ENCODE data around the gene MT1G.
A peak's percentile ranks its signal among the peaks of the same experiment; 100 is the strongest.

Gene MT1G

DNA sequence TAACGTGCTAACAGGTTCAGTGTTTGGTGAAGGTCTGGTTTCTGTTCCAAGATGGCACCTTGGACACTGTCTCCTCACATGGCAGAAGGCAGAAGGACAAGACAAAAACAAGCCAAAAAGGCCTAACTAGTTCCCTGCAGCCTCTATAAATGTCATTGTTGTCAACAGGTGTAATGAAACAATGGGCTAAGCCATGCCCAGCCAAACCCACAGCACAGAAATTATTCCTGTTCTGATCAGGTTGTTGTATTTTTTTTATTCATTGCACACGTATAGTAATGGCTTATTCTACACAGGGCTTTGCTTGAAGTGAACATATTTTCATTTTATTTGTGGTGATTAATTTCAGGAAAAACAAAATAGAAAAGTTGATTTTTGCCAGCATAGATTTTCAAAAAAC is 45.9 kb upstream of the MT1G start:
- Histone ChIP-seq H3K14ac (ENCODE audit: low read length) (no peak overlapping the region), H2BK120ac (ENCODE audit: low read depth, low read length) (no peak overlapping the region), H2BK12ac (ENCODE audit: low read length) (no peak overlapping the region), H3K9ac (ENCODE audit: low read depth, low read length, poor library complexity) (no peak overlapping the region), H3K23ac (ENCODE audit: low read depth, low read length, poor library complexity) (no peak overlapping the region), H3K4me3 (ENCODE audit: low read length in 2 of 2) (no peak overlapping the region), H3K36me3 (replicated peaks in 1 of 2; ENCODE audit: control insufficient read depth in 2 of 2, insufficient read depth in 2 of 2, low read length in 2 of 2) (no peaks in the 10 kb centered on the region), H3K9me3 (replicated peaks in 1 of 2; ENCODE audit: control insufficient read depth in 2 of 2, insufficient read depth in 1 of 2, low read depth in 1 of 2, low read length in 2 of 2) (no peaks in the 10 kb centered on the region), H3K4me2 (ENCODE audit: insufficient read depth, low read length, poor library complexity, severe bottlenecking) (no peak overlapping the region), H4K91ac (ENCODE audit: low read depth, low read length, poor library complexity) (no peak overlapping the region), H4K8ac (ENCODE audit: low read depth, low read length) (no peak overlapping the region), H3K27ac (replicated peaks; ENCODE audit: low read length) (no peak overlapping the region), H3K4ac (ENCODE audit: low read length) (no peak overlapping the region), H2BK15ac (ENCODE audit: low read length) (no peak overlapping the region), H2AK5ac (ENCODE audit: low read depth, low read length) (no peak overlapping the region), H2BK5ac (ENCODE audit: low read length) (no peak overlapping the region), H3K4me1 (ENCODE audit: control insufficient read depth in 2 of 2, insufficient read depth in 1 of 2, low read depth in 1 of 2, low read length in 2 of 2) (no peaks in the 10 kb centered on the region), H3K27me3 (ENCODE audit: control insufficient read depth in 3 of 3, insufficient read depth in 3 of 3, low read depth in 1 of 3, low read length in 3 of 3) (peaks cover 0 to 16% (median 0%) of the 10 kb centered on the region in 3 experiments), H3K18ac (ENCODE audit: low read length) (no peak overlapping the region), H2AFZ (ENCODE audit: low read length) (no peak overlapping the region), H3K79me1 (ENCODE audit: low read depth, low read length) (no peaks in the 10 kb centered on the region)
- WGBS, 2 donors (ENCODE audit: extremely low coverage in 2 of 2, insufficient read length in 2 of 2, insufficient replicate concordance in 1 of 2) = no CpG with 5 or more reads among the region's 2 CpGs
- no peak for DNase-seq (ENCODE audit: low spot score)

GRCh38 chr16:56711862-56712261 is 44.0 kb upstream of the MT1G start:
- Histone ChIP-seq H3K4me2 (ENCODE audit: insufficient read depth, low read length, poor library complexity, severe bottlenecking) (no peak overlapping the region), H3K36me3 (replicated peaks in 1 of 2; ENCODE audit: control insufficient read depth in 2 of 2, insufficient read depth in 2 of 2, low read length in 2 of 2) (no peaks in the 10 kb centered on the region), H3K4me3 (ENCODE audit: low read length in 2 of 2) (no peak overlapping the region), H4K8ac (ENCODE audit: low read depth, low read length) (no peak overlapping the region), H2AFZ (ENCODE audit: low read length) (no peak overlapping the region), H2BK120ac (ENCODE audit: low read depth, low read length) (no peak overlapping the region), H3K4me1 (ENCODE audit: control insufficient read depth in 2 of 2, insufficient read depth in 1 of 2, low read depth in 1 of 2, low read length in 2 of 2) (no peaks in the 10 kb centered on the region), H2BK12ac (ENCODE audit: low read length) (no peak overlapping the region), H3K27me3 (ENCODE audit: control insufficient read depth in 3 of 3, insufficient read depth in 3 of 3, low read depth in 1 of 3, low read length in 3 of 3) (peaks cover 0 to 24% (median 0%) of the 10 kb centered on the region in 3 experiments), H3K27ac (replicated peaks; ENCODE audit: low read length) (no peak overlapping the region), H3K14ac (ENCODE audit: low read length) (no peak overlapping the region), H3K9ac (ENCODE audit: low read depth, low read length, poor library complexity) (no peak overlapping the region), H3K23ac (ENCODE audit: low read depth, low read length, poor library complexity) (no peak overlapping the region), H3K4ac (ENCODE audit: low read length) (no peak overlapping the region), H4K91ac (ENCODE audit: low read depth, low read length, poor library complexity) (no peak overlapping the region), H3K18ac (ENCODE audit: low read length) (no peak overlapping the region), H2AK5ac (ENCODE audit: low read depth, low read length) (no peak overlapping the region), H3K79me1 (ENCODE audit: low read depth, low read length) (no peaks in the 10 kb centered on the region), H2BK15ac (ENCODE audit: low read length) (no peak overlapping the region), H2BK5ac (ENCODE audit: low read length) (no peak overlapping the region), H3K9me3 (replicated peaks in 1 of 2; ENCODE audit: control insufficient read depth in 2 of 2, insufficient read depth in 1 of 2, low read depth in 1 of 2, low read length in 2 of 2) (no peaks in the 10 kb centered on the region)
- no CpG with 5 or more reads among the region's 2 CpGs for WGBS, 2 donors (ENCODE audit: extremely low coverage in 2 of 2, insufficient read length in 2 of 2, insufficient replicate concordance in 1 of 2)
- DNase-seq (ENCODE audit: low spot score) = no peak

DNA sequence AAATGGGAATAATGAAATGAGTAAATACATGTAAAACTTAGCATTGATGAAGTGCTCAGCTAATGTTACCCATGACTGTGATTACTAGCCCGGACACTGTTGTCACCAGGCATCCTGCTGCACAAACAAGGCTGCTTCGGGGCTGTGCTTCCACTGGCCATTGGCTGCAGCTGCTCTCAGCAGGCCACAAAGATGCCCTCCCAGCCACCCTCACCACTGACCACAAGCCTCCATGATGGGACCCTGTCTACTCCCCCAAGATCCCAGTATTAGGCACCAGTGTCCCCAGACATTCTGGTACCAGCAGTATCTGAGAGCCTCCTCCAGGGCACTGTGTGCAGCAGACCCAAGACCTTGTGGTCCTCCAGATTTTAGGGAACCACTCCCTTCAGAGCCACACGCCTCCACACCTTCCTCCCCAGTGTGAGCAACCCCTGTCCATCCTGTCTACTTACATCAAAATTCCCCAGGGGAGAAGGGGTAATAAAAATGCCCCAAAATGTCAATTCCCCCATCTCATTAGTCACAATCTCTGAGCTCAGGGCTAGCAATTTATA is 42.4 kb upstream of the MT1G start:
- Histone ChIP-seq H3K4me2 (ENCODE audit: insufficient read depth, low read length, poor library complexity, severe bottlenecking) (no peak overlapping the region), H3K9ac (ENCODE audit: low read depth, low read length, poor library complexity) (no peak overlapping the region), H2AFZ (ENCODE audit: low read length) (no peak overlapping the region), H2AK5ac (ENCODE audit: low read depth, low read length) (no peak overlapping the region), H3K27me3 (ENCODE audit: control insufficient read depth in 3 of 3, insufficient read depth in 3 of 3, low read depth in 1 of 3, low read length in 3 of 3) (peaks cover 0 to 24% (median 0%) of the 10 kb centered on the region in 3 experiments), H3K23ac (ENCODE audit: low read depth, low read length, poor library complexity) (no peak overlapping the region), H3K36me3 (replicated peaks in 1 of 2; ENCODE audit: control insufficient read depth in 2 of 2, insufficient read depth in 2 of 2, low read length in 2 of 2) (no peaks in the 10 kb centered on the region), H2BK120ac (ENCODE audit: low read depth, low read length) (no peak overlapping the region), H3K4me3 (ENCODE audit: low read length in 2 of 2) (no peak overlapping the region), H3K27ac (replicated peaks; ENCODE audit: low read length) (no peak overlapping the region), H3K9me3 (replicated peaks in 1 of 2; ENCODE audit: control insufficient read depth in 2 of 2, insufficient read depth in 1 of 2, low read depth in 1 of 2, low read length in 2 of 2) (no peaks in the 10 kb centered on the region), H2BK5ac (ENCODE audit: low read length) (no peak overlapping the region), H2BK12ac (ENCODE audit: low read length) (peak overlapping the region; percentile 18), H3K4me1 (ENCODE audit: control insufficient read depth in 2 of 2, insufficient read depth in 1 of 2, low read depth in 1 of 2, low read length in 2 of 2) (peaks cover 0 to 1% of the 10 kb centered on the region in 2 donors), H3K4ac (ENCODE audit: low read length) (no peak overlapping the region), H3K14ac (ENCODE audit: low read length) (no peak overlapping the region), H3K79me1 (ENCODE audit: low read depth, low read length) (no peaks in the 10 kb centered on the region), H4K8ac (ENCODE audit: low read depth, low read length) (no peak overlapping the region), H3K18ac (ENCODE audit: low read length) (no peak overlapping the region), H2BK15ac (ENCODE audit: low read length) (no peak overlapping the region), H4K91ac (ENCODE audit: low read depth, low read length, poor library complexity) (no peak overlapping the region)
- no peak for DNase-seq (ENCODE audit: low spot score)
- no CpG with 5 or more reads among the region's 3 CpGs for WGBS, 2 donors (ENCODE audit: extremely low coverage in 2 of 2, insufficient read length in 2 of 2, insufficient replicate concordance in 1 of 2)

DNA sequence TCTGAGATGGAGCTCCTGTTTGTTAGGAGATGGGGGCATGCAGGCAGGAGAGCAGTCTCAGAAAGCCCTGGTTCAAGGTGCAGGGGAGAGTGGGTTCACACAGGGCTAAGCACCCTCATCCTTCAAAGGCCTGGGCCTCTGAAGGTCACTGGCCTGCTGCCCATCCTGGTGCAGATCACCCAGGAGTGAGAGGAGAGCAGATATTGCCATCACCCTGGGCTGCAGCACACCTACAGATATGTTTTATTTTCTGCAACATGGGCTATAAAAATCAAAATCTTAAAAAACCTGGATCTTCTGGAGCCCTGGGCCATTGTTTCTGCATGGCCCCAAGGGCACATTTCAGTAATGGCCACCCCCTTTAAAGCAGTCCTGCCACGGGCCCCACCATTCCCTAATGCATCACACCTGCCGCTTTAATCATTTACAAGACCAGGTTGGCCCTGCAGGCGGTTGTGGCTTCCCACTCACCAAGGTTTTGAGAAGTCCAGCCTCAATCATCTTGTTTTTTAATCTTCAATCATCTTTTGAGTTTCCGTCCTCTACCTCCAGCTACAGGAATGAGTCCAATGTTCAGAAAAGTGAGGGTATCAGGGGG is 41.7 kb upstream of the MT1G start:
- H3K4ac ChIP-seq (ENCODE audit: low read length) = no peak overlapping the region
- H3K27me3 ChIP-seq (ENCODE audit: control insufficient read depth in 3 of 3, insufficient read depth in 3 of 3, low read depth in 1 of 3, low read length in 3 of 3) = peaks cover 0 to 24% (median 0%) of the 10 kb centered on the region in 3 experiments
- no CpG with 5 or more reads among the region's 4 CpGs for whole genome bisulfite sequencing, 2 donors (ENCODE audit: extremely low coverage in 2 of 2, insufficient read length in 2 of 2, insufficient replicate concordance in 1 of 2)
- no peak overlapping the region for H2AFZ ChIP-seq (ENCODE audit: low read length)
- no peak overlapping the region for H2BK15ac ChIP-seq (ENCODE audit: low read length)
- no peak overlapping the region for H3K18ac ChIP-seq (ENCODE audit: low read length)
- H3K9ac ChIP-seq (ENCODE audit: low read depth, low read length, poor library complexity) = no peak overlapping the region
- H3K14ac ChIP-seq (ENCODE audit: low read length) = no peak overlapping the region
- no peak overlapping the region for H3K27ac ChIP-seq (replicated peaks; ENCODE audit: low read length)
- no peaks in the 10 kb centered on the region for H3K9me3 ChIP-seq (replicated peaks in 1 of 2; ENCODE audit: control insufficient read depth in 2 of 2, insufficient read depth in 1 of 2, low read depth in 1 of 2, low read length in 2 of 2)
- H3K79me1 ChIP-seq (ENCODE audit: low read depth, low read length) = no peaks in the 10 kb centered on the region
- H2BK12ac ChIP-seq (ENCODE audit: low read length) = no peak overlapping the region
- no peak overlapping the region for H2AK5ac ChIP-seq (ENCODE audit: low read depth, low read length)
- H2BK120ac ChIP-seq (ENCODE audit: low read depth, low read length) = no peak overlapping the region
- peaks cover 0 to 1% of the 10 kb centered on the region in 2 donors for H3K4me1 ChIP-seq (ENCODE audit: control insufficient read depth in 2 of 2, insufficient read depth in 1 of 2, low read depth in 1 of 2, low read length in 2 of 2)
- H4K91ac ChIP-seq (ENCODE audit: low read depth, low read length, poor library complexity) = no peak overlapping the region
- H3K4me2 ChIP-seq (ENCODE audit: insufficient read depth, low read length, poor library complexity, severe bottlenecking) = no peak overlapping the region
- H4K8ac ChIP-seq (ENCODE audit: low read depth, low read length) = no peak overlapping the region
- H3K23ac ChIP-seq (ENCODE audit: low read depth, low read length, poor library complexity) = no peak overlapping the region
- no peak overlapping the region for H2BK5ac ChIP-seq (ENCODE audit: low read length)
- DNase-seq (ENCODE audit: low spot score) = no peak
- no peaks in the 10 kb centered on the region for H3K36me3 ChIP-seq (replicated peaks in 1 of 2; ENCODE audit: control insufficient read depth in 2 of 2, insufficient read depth in 2 of 2, low read length in 2 of 2)
- H3K4me3 ChIP-seq (ENCODE audit: low read length in 2 of 2) = no peak overlapping the region

Data from neuronal stem cell (in vitro differentiated cells).